GM18951 (cell line): ENCODE measurements around the gene DTX4.

Source experiments
- POLR2A ChIP-seq: IDR thresholded peaks from 4 replicates; pipeline ENCODE4 v1.6.1; 2011; ENCODE audit warnings: mild to moderate bottlenecking; ENCODE audit not compliant: insufficient read length, insufficient read depth; ENCODE audit errors: extremely low read depth
- in situ Hi-C: fragments of 300-500 bp; cut with MboI; formaldehyde crosslinking; loops from one replicate; pipeline ENCODE4 v1.12.0; 2022; ENCODE audit warnings: low sequenced_read_pairs, mixed read lengths, inconsistent platforms; ENCODE audit not compliant: unreplicated experiment

The DTX4 gene

DNA sequence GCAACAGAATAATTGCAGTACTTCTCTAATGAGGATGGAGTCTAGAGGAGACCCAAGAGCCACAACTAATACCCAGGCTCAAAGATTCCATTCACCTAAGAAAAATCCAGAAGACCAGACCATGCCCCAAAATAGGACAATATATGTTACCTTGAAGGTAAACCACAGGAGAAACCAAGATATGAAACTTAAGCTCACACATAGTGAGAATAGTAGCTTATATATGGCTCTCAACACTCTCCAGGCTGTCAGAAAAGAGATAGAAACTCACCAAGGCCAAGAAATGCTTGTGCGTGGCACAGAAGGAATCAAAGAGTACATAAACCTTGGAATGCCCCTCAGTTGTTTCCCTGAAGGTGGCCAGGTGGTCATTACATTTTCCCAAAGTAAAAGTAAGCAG, 20.2 kb upstream of the DTX4 start:
- no peak for TF ChIP-seq POLR2A

DNA sequence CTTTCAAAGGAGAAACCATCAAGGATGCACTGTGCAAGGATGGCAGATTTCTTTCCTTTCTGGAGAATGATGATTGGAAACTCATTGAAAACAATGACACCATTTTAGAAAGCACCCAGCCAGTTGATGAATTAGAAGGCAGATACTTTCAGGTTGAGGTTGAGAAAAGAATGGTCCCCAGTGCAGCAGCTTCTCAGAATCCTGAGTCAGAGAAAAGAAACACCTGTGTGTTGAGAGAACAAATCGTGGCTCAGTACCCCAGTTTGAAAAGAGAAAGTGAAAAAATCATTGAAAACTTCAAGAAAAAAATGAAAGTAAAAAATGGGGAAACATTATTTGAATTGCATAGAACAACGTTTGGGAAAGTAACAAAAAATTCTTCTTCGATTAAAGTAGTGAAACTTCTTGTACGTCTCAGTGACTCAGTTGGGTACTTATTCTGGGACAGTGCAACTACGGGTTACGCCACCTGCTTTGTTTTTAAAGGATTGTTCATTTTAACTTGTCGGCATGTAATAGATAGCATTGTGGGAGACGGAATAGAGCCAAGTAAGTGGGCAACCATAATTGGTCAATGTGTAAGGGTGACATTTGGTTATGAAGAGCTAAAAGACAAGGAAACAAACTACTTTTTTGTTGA, 19.5 kb upstream of the DTX4 start:
- in situ Hi-C loops, result loop anchor here (10.0 kb wide), 1 partner anchor 188 kb away; no protein-coding TSS in a partner anchor
- TF ChIP-seq POLR2A, result no peak

More for the DNA sequence above, 20.2 kb upstream of the DTX4 start:
- in situ Hi-C loops, result loop anchor here (10.0 kb wide), 1 partner anchor 187 kb away; no protein-coding TSS in a partner anchor

DNA sequence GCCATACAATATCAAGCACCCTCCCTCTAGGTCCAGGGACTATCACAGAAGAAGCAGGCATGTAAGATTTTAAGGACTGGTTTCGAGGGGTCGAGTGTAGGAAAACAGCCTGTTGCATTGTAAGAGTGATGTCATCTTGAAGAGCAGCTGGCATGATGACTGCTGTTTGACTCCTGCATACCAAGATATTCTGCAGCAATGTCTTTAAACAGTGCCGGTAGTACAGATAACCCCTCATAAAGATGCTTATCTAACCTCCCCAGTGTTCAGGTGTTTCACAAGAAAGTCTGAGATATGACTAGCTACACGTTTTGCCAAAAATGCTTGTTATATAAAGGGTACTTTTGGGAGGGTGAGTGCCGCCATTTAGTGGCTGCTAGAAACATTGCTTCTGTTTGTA, 17.3 kb upstream of the DTX4 start:
- in situ Hi-C loops, result loop anchor here (10.0 kb wide), 1 partner anchor 190 kb away; no protein-coding TSS in a partner anchor
- no peak for TF ChIP-seq POLR2A

DNA sequence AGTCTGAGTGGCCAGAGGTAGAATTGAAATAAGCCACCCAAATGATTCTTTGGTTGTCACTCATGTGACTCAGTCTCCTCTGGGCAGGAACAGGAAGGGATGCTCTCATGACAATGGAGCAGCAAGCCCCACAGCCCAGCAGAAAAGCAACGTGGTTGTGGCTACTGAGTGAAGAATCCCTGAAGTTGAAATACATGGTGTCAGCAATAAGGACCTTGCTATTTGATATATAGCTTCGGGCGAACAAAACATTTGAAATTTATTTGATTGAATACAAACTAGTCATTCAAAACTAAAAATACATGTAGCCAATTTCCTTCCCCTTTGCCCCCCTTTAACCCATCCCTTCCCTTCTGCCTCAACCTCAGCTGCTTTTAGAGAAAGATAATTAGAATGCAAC, 14.5 kb upstream of the DTX4 start:
- in situ Hi-C loops, result loop anchor here (10.0 kb wide), 1 partner anchor 193 kb away; no protein-coding TSS in a partner anchor
- no peak for TF ChIP-seq POLR2A

DNA sequence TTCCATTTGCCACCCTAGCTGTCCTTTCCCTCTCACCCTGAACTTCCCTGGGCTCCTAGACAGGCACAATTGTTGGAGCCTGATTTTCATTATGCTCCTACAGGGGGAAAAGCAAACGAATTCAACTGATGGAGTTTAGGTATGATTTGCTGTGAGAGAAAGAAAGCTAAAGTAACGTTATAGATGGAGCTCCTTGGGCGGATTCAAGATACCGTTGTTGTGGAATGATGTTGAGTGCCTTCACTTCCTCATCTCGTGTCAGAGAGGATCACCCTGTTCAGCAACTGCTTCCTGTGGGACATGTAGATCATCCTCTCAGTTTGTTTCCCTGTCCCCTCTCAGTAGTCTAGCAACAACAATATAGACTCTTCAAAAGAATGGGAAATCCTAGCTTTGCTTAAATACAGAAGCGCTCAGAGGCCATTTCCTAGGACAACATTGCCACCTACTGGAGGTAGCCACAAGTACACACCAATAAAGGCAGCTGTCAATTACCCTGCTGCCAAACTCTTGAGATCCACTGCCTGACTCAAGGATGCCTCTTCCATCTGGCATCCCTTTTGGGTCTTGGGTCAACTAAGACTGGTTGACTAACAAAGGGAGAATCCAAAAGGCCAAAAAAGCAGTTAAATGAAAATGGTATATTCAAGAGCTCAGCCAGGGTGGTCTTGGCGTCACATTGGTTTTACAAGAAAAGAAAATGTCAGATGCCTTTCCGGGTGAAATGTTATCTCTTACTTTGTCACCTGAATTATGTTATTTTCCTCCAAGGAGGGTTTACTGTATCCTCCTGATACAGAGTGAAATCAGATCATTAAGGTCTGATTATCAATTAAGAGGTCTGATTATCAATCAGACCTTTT, 13.5 kb upstream of the DTX4 start:
- in situ Hi-C loops, result loop anchor here (10.0 kb wide), 1 partner anchor 194 kb away; no protein-coding TSS in a partner anchor
- TF ChIP-seq POLR2A, result no peak

DNA sequence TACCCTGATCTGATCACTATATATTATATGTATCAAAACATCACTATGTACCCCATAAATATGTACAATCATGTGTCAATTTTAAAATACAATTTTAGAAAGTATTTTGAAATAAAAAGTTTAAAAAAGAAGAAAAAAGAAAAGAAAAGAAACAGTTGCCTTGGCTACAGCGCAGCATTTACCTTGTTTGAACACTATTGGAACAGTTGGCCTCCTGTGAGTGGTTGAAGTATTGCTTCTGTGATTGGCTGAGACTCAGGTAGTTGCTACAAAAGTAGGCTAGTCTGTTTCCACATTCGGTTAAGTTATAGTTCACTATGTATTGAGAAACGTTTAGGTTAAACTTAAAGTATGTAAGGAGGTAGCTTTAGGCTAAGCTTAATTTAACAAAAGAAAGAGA, 7.9 kb upstream of the DTX4 start:
- in situ Hi-C loops, result no loop called here
- no peak for TF ChIP-seq POLR2A

DNA sequence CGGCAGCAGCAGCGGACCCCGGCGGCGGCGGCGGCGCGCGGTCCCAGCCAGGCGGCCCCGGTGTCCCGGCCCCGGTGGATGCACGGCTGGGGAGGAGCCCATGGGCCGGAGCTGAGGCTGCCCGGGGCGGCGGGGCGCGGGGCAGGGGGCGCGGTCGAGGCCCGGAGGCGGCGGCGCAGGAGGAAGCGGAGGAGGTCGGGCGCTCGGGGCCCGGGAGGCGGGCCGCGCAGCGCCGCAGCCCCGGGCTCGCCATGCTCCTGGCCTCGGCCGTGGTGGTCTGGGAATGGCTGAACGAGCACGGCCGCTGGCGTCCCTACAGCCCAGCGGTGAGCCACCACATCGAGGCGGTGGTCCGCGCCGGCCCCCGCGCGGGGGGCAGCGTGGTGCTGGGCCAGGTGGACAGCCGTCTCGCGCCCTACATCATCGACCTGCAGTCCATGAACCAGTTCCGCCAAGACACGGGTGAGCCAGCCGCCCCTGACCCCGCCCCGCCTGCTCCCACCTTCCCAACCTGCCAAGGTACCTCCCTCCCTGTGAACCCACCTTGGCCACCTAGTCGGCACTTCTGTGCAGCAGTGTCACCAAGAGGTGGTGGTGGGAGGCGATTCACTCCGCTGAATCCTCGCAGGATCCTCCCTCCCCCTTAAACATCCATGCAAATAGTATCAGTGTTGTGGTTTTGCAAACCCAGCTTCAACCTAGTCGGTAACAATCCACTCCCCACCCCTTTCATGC, 580 bp downstream of the DTX4 start:
- TF ChIP-seq POLR2A, result peak; percentile 49
- in situ Hi-C loops, result loop anchor here (5.0 kb wide), 1 partner anchor 35 kb away; no protein-coding TSS in a partner anchor

DNA sequence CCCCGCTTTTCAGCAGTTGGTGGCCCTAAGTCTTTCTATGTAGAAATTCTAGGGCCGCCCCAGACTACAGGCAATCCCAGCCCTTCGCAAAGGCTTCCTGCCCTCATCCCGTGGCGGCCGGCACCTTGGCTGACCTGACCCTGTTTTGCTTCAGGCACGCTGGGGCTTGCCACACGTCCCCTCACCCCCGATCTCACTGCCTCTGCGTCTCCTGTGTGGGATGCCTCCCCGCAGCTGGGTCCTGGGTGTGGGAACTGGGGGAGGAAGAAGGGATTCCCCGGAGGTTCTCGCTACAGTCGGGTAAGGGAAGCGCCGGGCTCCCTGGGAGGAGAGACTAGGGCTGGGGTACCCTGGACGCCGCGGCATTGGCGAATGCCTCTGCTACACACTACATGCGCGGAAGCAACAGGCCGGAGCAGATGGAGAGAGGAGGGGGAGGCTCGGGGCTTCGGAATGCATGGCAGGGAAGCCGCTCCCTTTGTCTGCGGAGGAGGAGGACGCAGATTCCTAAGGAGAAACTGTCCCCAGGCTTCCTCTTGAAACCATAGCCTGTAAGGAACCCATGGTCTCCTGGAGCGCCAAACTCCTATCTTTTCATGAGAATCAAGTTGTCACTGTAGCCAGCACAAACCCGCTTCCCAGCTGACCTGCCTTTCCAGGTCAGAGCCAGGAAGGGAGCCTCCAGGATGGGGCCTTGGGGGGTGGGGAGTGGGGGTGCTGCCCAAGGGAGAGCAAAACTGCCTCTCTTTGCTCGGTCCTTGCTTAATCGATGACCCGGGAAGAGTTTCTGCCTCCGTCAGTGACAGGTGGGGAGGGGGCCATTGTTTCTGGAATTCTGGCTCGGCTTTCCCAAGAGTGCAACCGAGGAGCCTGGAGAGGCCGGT, 1.4 kb downstream of the DTX4 start:
- no peak for TF ChIP-seq POLR2A
- in situ Hi-C loops, result loop anchor here (5.0 kb wide), 1 partner anchor 34 kb away; no protein-coding TSS in a partner anchor

DNA sequence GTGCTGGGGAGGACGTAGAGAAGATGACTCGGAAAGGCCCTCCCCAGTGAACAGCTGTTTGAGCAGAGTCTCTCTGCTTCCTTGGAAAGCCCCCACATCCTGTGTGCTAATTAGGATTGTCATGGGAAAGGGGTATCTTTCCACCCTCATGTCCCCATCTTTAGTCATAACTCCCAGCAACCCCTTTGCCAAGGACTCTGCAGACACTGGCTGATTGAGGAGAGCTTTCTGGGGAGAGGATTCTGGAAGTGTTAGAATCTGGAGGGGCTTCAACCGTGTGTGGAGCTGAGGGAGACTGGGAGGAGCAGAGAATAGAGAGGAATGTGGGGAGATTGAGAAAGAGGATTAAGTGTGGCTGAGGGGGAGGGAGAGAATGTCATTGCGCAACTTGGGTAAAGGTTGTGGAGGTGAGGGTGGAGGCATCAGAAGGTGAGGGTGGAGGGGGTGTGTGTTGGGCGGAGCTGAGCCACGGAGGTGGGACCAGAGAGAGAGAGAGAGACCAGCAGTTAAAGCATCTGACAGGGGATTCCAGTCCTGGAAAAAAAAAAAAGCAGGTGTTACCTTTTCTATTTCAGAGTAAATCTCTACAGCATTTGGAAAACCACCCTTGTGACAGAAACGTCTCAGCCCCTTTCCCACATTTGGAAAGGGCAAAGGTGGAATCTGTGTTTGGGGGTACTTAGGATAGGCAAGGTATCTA, 2.2 kb downstream of the DTX4 start:
- in situ Hi-C loops, result loop anchor here (5.0 kb wide), 1 partner anchor 33 kb away; no protein-coding TSS in a partner anchor
- no peak for TF ChIP-seq POLR2A

DNA sequence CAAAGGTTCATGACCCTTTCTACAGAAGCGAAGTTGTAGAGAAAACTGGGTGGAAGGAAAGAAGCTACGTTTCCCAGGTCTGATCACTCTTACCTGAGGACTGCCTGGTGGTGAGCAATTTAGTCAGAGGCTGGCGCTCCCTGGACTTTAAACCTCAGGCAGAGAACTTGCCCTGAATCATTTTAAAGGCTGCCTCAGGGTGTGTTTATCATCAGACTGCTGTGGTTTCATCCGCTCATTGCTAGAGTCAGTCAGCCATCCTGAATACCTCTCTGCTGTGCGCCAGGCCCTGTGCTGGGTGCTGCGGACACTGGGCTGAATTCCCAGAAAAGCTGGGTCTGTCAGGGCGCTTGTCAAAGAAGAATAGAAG, 2.7 kb downstream of the DTX4 start:
- TF ChIP-seq POLR2A, result no peak
- in situ Hi-C loops, result loop anchor here (5.0 kb wide), 1 partner anchor 33 kb away; no protein-coding TSS in a partner anchor

DNA sequence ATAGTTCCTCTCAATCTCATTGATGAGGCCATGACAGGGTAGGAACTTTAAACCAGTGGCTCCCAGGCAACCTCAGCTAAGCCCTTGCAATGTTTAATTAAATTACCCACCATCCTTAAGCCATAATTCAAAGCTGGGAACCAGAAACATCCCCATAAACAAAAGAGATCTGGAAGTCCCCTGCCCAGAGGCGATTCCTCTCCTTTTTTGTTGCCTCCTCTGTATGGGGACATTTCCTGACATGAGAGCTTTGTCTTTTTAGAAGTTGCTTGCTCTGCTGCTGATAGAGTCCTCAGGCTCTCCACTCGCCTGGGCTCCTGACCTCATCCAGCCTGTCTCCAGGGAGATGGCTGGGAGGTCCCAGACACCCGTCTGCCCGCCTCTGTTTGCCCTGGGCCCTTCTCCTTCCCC, 3.2 kb downstream of the DTX4 start:
- in situ Hi-C loops, result no loop called here
- TF ChIP-seq POLR2A, result no peak

DNA sequence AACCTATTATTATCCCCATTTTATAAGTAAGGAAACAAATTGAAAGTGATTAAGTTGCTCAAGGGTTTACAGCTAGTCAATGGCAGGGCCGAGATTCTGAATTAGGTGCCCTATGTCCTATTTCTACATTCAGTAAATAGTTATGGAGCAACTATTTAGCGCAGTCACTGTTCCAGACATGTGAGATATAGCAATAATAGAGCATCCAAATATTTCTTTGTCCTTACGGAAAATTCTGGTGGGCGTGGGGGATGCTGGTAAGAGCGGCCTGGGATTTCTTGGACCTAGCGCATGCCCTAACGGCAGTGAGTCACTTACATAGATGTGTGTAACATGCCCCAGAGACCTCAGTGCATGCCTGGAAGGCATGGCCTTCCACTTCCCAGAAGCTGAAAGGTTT, 4.4 kb downstream of the DTX4 start:
- in situ Hi-C loops, result no loop called here
- no peak for TF ChIP-seq POLR2A

DNA sequence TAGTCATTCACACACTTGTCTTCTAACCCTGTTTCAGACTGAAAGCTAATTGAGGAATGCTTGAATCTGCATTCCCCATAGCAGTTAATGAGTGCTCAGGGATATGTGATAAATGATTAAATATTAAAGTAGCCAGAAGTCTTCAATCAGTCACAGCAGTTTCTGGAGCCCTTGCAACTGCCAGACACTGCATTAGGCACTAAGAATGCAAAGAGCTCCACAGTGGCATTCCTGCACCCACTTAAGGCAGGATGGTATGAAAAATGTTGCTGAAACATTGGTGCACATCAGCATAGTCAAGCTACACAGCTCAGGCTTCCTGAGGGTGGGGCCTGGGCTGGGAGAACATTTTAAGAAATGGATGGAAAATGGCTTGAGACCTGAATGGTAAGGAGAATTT, 6.5 kb downstream of the DTX4 start:
- no peak for TF ChIP-seq POLR2A
- in situ Hi-C loops, result no loop called here
